ENCODE data around the gene CFTR. TPM values are rescaled to one million over a fixed set of nuclear protein-coding genes. Genes with fewer than 3 reads are reported as not detected.
A peak's percentile ranks its signal among the peaks of the same experiment; 100 is the strongest.

CFTR gene
- 10 to 100 TPM; 36.4 to 72.7 (median 49.7) TPM for total RNA-seq

GRCh38 chr7:117479225-117480054, at the start of gene CFTR:
Gene CFTR (plus strand): TSS chr7:117480025. CDS start chr7:117480095, 70 bp downstream.
- H3K27me3 ChIP-seq: no peaks in the 10 kb centered on the region
- peak in 2 of 3 donors; percentile 60 to 71 for DNase-seq
- no peaks in the 10 kb centered on the region for H3K9me3 ChIP-seq
- no peaks in the 10 kb centered on the region for H3K36me3 ChIP-seq
- H3K4me3 ChIP-seq: peak within 1 kb of the TSS in 3 of 4 donors; percentile 29 to 59 (median 56)
- H3K4me1 ChIP-seq: peaks cover 0 to 4% (median 0%) of the 10 kb centered on the region in 4 donors
- TF ChIP-seq POLR2A (IDR thresholded peaks at IDR 0.05): no peak
- no peak for TF ChIP-seq CTCF (IDR thresholded peaks at IDR 0.05)
- peak within 1 kb of the TSS in 3 of 4 donors; percentile 47 to 86 (median 67) for H3K27ac ChIP-seq

GRCh38 chr7:117435475-117436043, 44.3 kb upstream of the CFTR start:
- Histone ChIP-seq H3K36me3 (no peaks in the 10 kb centered on the region), H3K4me1 (no peaks in the 10 kb centered on the region), H3K9me3 (no peaks in the 10 kb centered on the region), H3K4me3 (no peak overlapping the region), H3K27ac (no peak overlapping the region), H3K27me3 (no peaks in the 10 kb centered on the region)
- TF ChIP-seq CTCF (IDR thresholded peaks at IDR 0.05): no peak
- no peak for TF ChIP-seq POLR2A (IDR thresholded peaks at IDR 0.05)
- no peak for DNase-seq

- TF ChIP-seq CTCF (IDR thresholded peaks at IDR 0.05): no peak
- TF ChIP-seq POLR2A (IDR thresholded peaks at IDR 0.05): no peak
- no peak for DNase-seq
- H3K4me1 ChIP-seq: no peaks in the 10 kb centered on the region
- H3K9me3 ChIP-seq: no peaks in the 10 kb centered on the region
- no peaks in the 10 kb centered on the region for H3K36me3 ChIP-seq
- no peaks in the 10 kb centered on the region for H3K27me3 ChIP-seq
- no peak overlapping the region for H3K4me3 ChIP-seq
- no peak overlapping the region for H3K27ac ChIP-seq
Measured at GRCh38 chr7:117444646-117445045, 35.2 kb upstream of the CFTR start.

GRCh38 chr7:117445206-117445605, 34.6 kb upstream of the CFTR start:
- TF ChIP-seq CTCF (IDR thresholded peaks at IDR 0.05) (no peak), POLR2A (IDR thresholded peaks at IDR 0.05) (no peak)
- H3K27me3 ChIP-seq: no peaks in the 10 kb centered on the region
- DNase-seq: no peak
- H3K36me3 ChIP-seq: no peaks in the 10 kb centered on the region
- no peak overlapping the region for H3K27ac ChIP-seq
- H3K9me3 ChIP-seq: no peaks in the 10 kb centered on the region
- H3K4me1 ChIP-seq: no peaks in the 10 kb centered on the region
- no peak overlapping the region for H3K4me3 ChIP-seq

GRCh38 chr7:117446220-117446815, 33.5 kb upstream of the CFTR start:
- TF ChIP-seq CTCF (IDR thresholded peaks at IDR 0.05) (no peak), POLR2A (IDR thresholded peaks at IDR 0.05) (no peak)
- Histone ChIP-seq H3K36me3 (no peaks in the 10 kb centered on the region), H3K27me3 (no peaks in the 10 kb centered on the region), H3K4me3 (no peak overlapping the region), H3K4me1 (no peaks in the 10 kb centered on the region), H3K9me3 (no peaks in the 10 kb centered on the region), H3K27ac (no peak overlapping the region)
- DNase-seq: no peak

All from Peyer's patch (tissue), 4 donors.